ENCODE measurements around the gene CCNL2.

The CCNL2 gene

DNA sequence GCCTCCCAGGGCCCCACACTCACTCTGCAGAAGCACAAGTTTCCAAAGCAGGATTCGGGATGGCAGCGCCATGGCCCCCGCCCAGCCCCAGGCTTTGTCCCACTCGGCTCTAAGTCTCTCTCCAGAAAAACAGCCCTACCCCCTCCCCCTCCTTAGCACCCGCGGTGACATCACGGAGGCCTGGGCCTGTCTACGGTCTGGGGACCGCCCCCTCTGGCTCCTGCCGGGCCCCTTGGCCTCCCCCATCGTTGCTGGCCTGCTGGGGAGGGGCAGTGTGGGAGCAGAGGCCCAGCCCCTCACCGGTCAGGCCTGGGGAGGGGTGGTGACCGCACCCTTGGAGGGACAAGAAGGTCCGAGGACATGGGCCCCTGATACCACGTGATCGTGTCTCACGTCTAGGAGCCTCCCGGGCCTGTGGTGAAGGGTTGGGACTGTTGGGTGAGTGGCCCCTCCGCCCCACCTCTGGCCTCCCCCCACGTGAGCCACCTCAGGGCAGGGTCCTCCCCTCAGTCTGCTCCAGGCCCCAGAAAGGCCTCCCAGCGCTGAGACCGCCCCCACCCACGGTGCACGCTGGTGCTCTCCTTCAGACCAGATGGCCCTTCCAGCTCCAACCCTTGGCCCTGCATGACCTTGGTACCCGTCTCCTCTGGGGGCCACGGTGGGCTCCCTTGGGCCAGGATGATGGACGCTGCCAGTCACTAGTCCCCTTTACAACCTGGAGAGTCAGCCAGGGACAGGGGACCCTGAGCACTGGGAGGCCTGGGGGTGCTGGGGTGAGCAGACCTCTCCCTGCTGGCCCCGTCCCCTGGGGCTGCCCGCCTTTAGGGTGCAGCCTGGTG lies 40.5 kb downstream of the CCNL2 start, which contains the start of gene MXRA8:
Gene MXRA8, minus strand, starts transcription at position 123 of the 839 bp plus-strand sequence. Its CDS starts 51 bp downstream, at position 72.
- TF ChIP-seq, protein P1, sequence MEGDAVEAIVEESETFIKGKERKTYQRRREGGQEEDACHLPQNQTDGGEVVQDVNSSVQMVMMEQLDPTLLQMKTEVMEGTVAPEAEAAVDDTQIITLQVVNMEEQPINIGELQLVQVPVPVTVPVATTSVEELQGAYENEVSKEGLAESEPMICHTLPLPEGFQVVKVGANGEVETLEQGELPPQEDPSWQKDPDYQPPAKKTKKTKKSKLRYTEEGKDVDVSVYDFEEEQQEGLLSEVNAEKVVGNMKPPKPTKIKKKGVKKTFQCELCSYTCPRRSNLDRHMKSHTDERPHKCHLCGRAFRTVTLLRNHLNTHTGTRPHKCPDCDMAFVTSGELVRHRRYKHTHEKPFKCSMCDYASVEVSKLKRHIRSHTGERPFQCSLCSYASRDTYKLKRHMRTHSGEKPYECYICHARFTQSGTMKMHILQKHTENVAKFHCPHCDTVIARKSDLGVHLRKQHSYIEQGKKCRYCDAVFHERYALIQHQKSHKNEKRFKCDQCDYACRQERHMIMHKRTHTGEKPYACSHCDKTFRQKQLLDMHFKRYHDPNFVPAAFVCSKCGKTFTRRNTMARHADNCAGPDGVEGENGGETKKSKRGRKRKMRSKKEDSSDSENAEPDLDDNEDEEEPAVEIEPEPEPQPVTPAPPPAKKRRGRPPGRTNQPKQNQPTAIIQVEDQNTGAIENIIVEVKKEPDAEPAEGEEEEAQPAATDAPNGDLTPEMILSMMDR (IDR thresholded peaks at IDR 0.05; ENCODE audit: low read depth, low read length): no peak
- no peak for TF ChIP-seq MYC (IDR thresholded peaks at IDR 0.05; ENCODE audit: low read depth, low read length)
- TF ChIP-seq MAX (IDR thresholded peaks at IDR 0.05; ENCODE audit: low read depth, low read length): no peak
- no peak for TF ChIP-seq POLR2A (IDR thresholded peaks at IDR 0.05; ENCODE audit: extremely low read depth, insufficient read length)
- no peak for DNase-seq (ENCODE audit: low read depth)
- no peak within 1 kb of the TSS for H3K4me3 ChIP-seq (ENCODE audit: low read depth, low read length)

- TF ChIP-seq MYC (IDR thresholded peaks at IDR 0.05; ENCODE audit: low read depth, low read length): no peak
- no peak for TF ChIP-seq MAX (IDR thresholded peaks at IDR 0.05; ENCODE audit: low read depth, low read length)
- TF ChIP-seq POLR2A (IDR thresholded peaks at IDR 0.05; ENCODE audit: extremely low read depth, insufficient read length): no peak
- TF ChIP-seq, protein P1 (IDR thresholded peaks at IDR 0.05; ENCODE audit: low read depth, low read length): no peak
- H3K4me3 ChIP-seq (ENCODE audit: low read depth, low read length): no peak overlapping the region
- DNase-seq (ENCODE audit: low read depth): no peak
Observed at GRCh38 chr1:1357871-1358432, 41.2 kb downstream of the CCNL2 start.

DNA sequence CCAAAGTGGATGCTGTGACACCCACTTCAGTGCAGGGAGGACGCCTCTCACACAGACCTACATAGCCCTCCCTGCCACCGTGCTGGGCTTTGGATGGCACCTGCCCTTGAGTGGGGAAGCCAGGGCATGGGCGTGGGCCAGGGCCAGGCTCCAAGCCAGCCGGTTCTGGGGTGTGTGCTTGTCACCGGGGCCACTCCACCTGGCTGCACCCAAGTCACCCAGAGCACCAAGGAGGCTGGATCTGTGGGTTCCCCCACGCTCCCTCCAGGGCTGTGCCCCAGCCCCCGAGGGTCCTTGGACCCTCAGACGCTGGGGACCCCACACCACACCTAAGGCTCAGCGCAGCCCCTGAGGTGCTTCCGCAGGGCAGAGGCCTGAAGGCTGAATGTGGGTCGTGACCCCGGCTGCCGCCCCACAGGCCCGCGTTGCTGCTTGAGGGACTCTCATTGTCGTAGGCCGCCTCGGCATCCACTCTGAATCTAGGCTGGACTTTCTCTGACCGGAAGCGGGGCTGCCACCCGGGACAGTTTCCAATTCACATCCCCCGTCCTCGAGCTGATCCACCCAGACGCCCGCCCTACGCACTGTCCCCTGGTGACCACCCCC lies 42.2 kb downstream of the CCNL2 start:
- no peak for TF ChIP-seq POLR2A (IDR thresholded peaks at IDR 0.05; ENCODE audit: extremely low read depth, insufficient read length)
- TF ChIP-seq MYC (IDR thresholded peaks at IDR 0.05; ENCODE audit: low read depth, low read length): no peak
- TF ChIP-seq MAX (IDR thresholded peaks at IDR 0.05; ENCODE audit: low read depth, low read length): no peak
- TF ChIP-seq, protein P1 (IDR thresholded peaks at IDR 0.05; ENCODE audit: low read depth, low read length): no peak
- no peak for DNase-seq (ENCODE audit: low read depth)
- H3K4me3 ChIP-seq (ENCODE audit: low read depth, low read length): no peak overlapping the region

GRCh38 chr1:1356166-1356795 lies 42.9 kb downstream of the CCNL2 start:
- TF ChIP-seq POLR2A (IDR thresholded peaks at IDR 0.05; ENCODE audit: extremely low read depth, insufficient read length) (no peak), MAX (IDR thresholded peaks at IDR 0.05; ENCODE audit: low read depth, low read length) (no peak), MYC (IDR thresholded peaks at IDR 0.05; ENCODE audit: low read depth, low read length) (no peak)
- TF ChIP-seq, protein P1 (IDR thresholded peaks at IDR 0.05; ENCODE audit: low read depth, low read length): no peak
- DNase-seq (ENCODE audit: low read depth): no peak
- H3K4me3 ChIP-seq (ENCODE audit: low read depth, low read length): no peak overlapping the region

DNA sequence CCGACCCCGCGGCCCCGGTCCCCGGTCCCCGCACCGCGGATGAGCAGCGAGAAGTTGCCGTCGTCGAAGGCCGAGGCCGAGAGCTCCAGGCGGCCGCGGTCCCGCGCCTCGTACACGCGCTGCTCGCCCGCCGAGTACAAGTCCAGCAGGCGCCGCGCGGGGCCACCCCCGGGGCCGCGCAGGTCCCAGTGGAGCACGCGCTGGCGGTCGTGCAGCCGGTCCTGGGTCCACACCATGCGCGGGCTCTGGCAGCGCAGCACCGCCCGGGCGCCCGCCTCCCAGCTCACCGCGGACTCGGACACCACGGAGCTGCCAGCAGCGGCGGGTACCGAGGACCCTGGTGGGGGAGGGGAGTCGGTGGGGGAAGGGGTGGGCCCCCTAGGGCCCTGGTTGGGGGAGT lies 43.7 kb downstream of the CCNL2 start:
- no peak overlapping the region for H3K4me3 ChIP-seq (ENCODE audit: low read depth, low read length)
- no peak for DNase-seq (ENCODE audit: low read depth)
- no peak for TF ChIP-seq MYC (IDR thresholded peaks at IDR 0.05; ENCODE audit: low read depth, low read length)
- TF ChIP-seq, protein P1 (IDR thresholded peaks at IDR 0.05; ENCODE audit: low read depth, low read length): no peak
- no peak for TF ChIP-seq POLR2A (IDR thresholded peaks at IDR 0.05; ENCODE audit: extremely low read depth, insufficient read length)
- no peak for TF ChIP-seq MAX (IDR thresholded peaks at IDR 0.05; ENCODE audit: low read depth, low read length)
